Fibroblast of lung (primary cell): ENCODE results near the gene FAM13C.

ENCODE experiments used
- EZH2 ChIP-seq: IDR thresholded peaks from 2 replicates; pipeline ENCODE4 v1.5.1; 2012; ENCODE audit warnings: low read length, control low read depth, mild to moderate bottlenecking; ENCODE audit errors: missing control alignments
- TF ChIP-seq, protein P1 (sequence below), 2 donors: IDR thresholded peaks in 1 of 2; conservative IDR thresholded peaks in 1 of 2; 1 replicate in 1 of 2; 2 replicates in 1 of 2; pipeline ENCODE4 v1.5.1; 2011 to 2012; ENCODE audit warnings: low read length in 2 of 2, control low read depth in 1 of 2, inconsistent platforms in 1 of 2, low read depth in 1 of 2, mild to moderate bottlenecking in 1 of 2

- TF ChIP-seq, protein P1, sequence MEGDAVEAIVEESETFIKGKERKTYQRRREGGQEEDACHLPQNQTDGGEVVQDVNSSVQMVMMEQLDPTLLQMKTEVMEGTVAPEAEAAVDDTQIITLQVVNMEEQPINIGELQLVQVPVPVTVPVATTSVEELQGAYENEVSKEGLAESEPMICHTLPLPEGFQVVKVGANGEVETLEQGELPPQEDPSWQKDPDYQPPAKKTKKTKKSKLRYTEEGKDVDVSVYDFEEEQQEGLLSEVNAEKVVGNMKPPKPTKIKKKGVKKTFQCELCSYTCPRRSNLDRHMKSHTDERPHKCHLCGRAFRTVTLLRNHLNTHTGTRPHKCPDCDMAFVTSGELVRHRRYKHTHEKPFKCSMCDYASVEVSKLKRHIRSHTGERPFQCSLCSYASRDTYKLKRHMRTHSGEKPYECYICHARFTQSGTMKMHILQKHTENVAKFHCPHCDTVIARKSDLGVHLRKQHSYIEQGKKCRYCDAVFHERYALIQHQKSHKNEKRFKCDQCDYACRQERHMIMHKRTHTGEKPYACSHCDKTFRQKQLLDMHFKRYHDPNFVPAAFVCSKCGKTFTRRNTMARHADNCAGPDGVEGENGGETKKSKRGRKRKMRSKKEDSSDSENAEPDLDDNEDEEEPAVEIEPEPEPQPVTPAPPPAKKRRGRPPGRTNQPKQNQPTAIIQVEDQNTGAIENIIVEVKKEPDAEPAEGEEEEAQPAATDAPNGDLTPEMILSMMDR (conservative IDR thresholded peaks at IDR 0.05 in 1 of 2, IDR thresholded peaks at IDR 0.05 in 1 of 2; ENCODE audit: low read depth in 1 of 2, low read length in 2 of 2), result no peak
- TF ChIP-seq EZH2, result no peak
These were observed 97.2 kb downstream of the FAM13C start for GRCh38 chr10:59265141-59265540.
